ENCODE results near the gene HECTD4.

The HECTD4 gene

GRCh38 chr12:112149596-112149995, 232.6 kb downstream of the HECTD4 start:
- no peak for DNase-seq

GRCh38 chr12:112148031-112148513, 234.2 kb downstream of the HECTD4 start:
- no peak for DNase-seq

GRCh38 chr12:112146123-112146522, 236.1 kb downstream of the HECTD4 start:
- no peak for DNase-seq

GRCh38 chr12:112140728-112141127, 241.5 kb downstream of the HECTD4 start:
- DNase-seq = peak; percentile 90

GRCh38 chr12:112134731-112135130, 247.5 kb downstream of the HECTD4 start:
- DNase-seq = no peak

- no peak for DNase-seq
These were observed 248.8 kb downstream of the HECTD4 start for GRCh38 chr12:112133418-112133817.

- no peak for DNase-seq
These were observed 250.5 kb downstream of the HECTD4 start for GRCh38 chr12:112131686-112132085.

- peak; percentile 71 for DNase-seq
These were observed 251.7 kb downstream of the HECTD4 start for GRCh38 chr12:112130441-112130998.

GRCh38 chr12:112126911-112127310, 255.3 kb downstream of the HECTD4 start:
- no peak for DNase-seq

- DNase-seq = no peak
These were observed 256.2 kb downstream of the HECTD4 start for GRCh38 chr12:112126000-112126438.

- DNase-seq = peak; percentile 85
These were observed 256.8 kb downstream of the HECTD4 start, which contains the start of gene TRAFD1 for GRCh38 chr12:112125250-112125999. Gene TRAFD1, plus strand, starts transcription at chr12:112125560. Its CDS starts 4,963 bp downstream, at chr12:112130523.

GRCh38 chr12:112124918-112125249, 257.3 kb downstream of the HECTD4 start:
- DNase-seq = no peak

GRCh38 chr12:112122823-112123690, 259.2 kb downstream of the HECTD4 start:
- DNase-seq = no peak

GRCh38 chr12:112121780-112122565, 260.3 kb downstream of the HECTD4 start:
- DNase-seq = no peak

- DNase-seq = no peak
These were observed 264.5 kb downstream of the HECTD4 start for GRCh38 chr12:112117685-112118084.

- DNase-seq = peak; percentile 56
These were observed 265.8 kb downstream of the HECTD4 start for GRCh38 chr12:112116232-112117060.

- DNase-seq = no peak
These were observed 266.8 kb downstream of the HECTD4 start for GRCh38 chr12:112115259-112116045.

- DNase-seq = no peak
These were observed 269.7 kb downstream of the HECTD4 start for GRCh38 chr12:112112409-112113133.

- no peak for DNase-seq
These were observed 270.3 kb downstream of the HECTD4 start for GRCh38 chr12:112111931-112112330.
